NAMALWA (cell line): ENCODE results near the gene USP37.

ENCODE experiments used
- DNase-seq: peaks from one replicate; pipeline ENCODE4 v3.0.0-alpha.2; 2015; ENCODE audit warnings: low spot score

USP37 gene

GRCh38 chr2:218429911-218430692 lies 138.0 kb downstream of the USP37 start:
- no peak for DNase-seq

- no peak for DNase-seq
These were observed 139.1 kb downstream of the USP37 start for GRCh38 chr2:218428846-218429558.

DNA sequence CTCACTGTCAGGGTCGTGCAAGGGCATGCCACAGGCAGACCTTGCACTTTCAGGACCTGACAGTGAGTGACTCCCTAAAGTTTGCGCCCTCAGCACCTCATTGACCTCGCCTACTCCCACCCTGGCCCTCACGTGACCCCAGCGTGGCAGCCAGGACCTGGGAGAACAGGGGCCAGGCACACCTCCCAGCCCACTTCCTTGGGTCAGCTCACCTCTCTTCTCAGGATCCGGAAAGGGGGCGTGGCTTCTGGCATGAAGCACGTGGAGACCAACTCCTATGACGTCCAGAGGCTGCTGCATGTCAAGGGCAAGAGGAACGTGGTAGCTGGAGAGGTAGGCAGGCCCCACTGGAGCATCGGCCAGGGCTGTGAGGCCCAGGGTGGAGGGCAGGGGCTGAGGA lies 140.4 kb downstream of the USP37 start:
- DNase-seq = no peak

- DNase-seq = no peak
These were observed 142.6 kb downstream of the USP37 start for GRCh38 chr2:218425531-218425930.

DNA sequence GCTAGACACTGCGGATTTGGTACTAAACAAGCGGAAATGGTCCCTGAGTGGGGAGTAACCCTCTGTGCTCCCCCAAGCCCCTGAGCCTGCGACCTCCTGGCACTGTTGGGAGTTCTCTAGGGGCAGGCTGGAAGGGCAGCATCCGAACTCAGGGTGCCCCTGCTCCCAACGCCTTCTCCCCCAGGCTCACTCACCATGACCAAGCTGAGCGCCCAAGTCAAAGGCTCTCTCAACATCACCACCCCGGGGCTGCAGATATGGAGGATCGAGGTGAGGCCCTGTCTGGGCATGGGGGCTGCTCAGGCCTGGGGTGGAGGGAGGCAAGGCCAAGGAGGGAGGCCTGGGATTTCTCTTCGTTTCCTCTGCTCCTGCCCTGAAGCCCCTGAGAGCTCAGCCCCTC lies 144.6 kb downstream of the USP37 start:
- no peak for DNase-seq

- no peak for DNase-seq
These were observed 145.6 kb downstream of the USP37 start for GRCh38 chr2:218422403-218423086.

- no peak for DNase-seq
These were observed 147.1 kb downstream of the USP37 start for GRCh38 chr2:218421027-218421426.

GRCh38 chr2:218419630-218420216 lies 148.4 kb downstream of the USP37 start:
- no peak for DNase-seq

GRCh38 chr2:218418717-218419458 lies 149.3 kb downstream of the USP37 start, which contains the start of gene VIL1:
Gene VIL1, plus strand, starts transcription at chr2:218419123. Its CDS starts 4,656 bp downstream, at chr2:218423779.
- no peak for DNase-seq

DNA sequence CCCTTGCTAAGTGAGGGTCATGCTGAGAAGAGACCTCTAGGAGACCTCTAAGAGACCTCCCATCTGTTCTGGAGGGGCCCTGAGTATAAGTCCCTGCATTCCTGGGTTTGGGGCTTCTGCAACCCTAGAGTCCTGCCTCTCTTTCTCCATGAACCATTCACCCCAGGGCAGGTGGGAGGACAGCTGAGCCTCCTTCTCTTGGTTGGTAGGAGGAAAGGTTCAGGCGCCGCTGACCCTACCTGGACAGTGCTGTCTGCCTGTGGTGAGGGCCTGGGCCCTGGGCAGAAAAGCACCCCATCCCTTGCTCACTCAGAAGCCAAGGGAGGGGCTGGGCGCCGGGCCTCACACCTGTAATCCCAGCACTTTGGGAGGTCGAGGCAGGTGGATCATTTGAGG lies 149.8 kb downstream of the USP37 start:
- no peak for DNase-seq

GRCh38 chr2:218407717-218408116 lies 160.4 kb downstream of the USP37 start:
- no peak for DNase-seq

DNA sequence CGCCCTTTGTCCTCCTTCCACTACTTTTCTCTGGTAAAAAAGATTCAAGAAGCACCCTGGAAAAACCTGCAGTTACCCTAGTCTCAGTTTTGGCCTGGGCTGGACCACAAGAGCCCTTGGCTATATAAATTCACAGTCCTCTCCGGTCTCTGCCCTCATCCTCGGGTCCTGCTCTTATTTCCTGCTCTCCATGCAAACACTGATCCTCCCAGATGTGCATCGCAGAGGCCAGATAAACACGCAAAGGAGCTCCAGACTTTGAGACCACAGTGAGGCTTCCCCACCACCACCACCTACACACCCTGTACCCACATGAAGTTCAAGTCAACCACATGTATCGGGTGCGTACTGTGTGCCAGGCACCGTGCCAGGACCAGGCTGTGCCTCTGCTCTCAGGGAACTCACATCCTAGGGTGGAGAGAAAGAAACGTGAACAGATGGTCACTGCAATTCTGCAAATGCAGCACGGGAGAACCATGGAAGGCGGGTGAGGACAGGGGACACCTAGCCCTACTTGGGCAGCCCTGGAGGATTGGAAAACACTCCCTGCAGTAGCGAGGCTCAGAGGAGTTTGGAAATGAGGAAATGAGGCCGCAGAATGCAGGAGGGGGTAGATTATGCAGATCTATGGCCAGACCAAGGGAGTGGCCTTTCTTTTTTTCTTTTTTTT lies 161.1 kb downstream of the USP37 start:
- no peak for DNase-seq

GRCh38 chr2:218406209-218406948 lies 161.8 kb downstream of the USP37 start:
- DNase-seq = peak; percentile 91

DNA sequence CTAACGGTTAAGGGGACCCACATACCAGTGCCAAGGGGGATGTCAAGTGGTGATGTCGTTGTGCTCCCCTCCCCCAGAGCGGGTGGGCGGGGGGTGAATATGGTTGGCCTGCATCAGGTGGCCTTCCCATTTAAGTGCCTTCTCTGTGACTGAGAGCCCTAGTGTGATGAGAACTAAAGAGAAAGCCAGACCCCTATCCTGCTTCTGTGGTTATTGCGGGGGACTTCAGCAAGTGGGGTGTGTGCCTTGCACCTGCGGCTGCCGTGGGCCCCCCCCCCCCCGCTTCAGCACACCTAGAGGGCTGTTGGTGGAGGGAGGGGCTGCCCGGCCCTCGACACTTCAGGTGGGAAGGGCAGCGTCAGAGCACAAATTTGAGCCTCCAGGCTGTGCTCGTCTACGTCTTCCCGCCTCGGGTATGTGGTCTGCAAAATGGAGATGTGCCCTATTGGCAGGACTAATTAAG lies 162.4 kb downstream of the USP37 start:
- DNase-seq = peak; percentile 55

DNA sequence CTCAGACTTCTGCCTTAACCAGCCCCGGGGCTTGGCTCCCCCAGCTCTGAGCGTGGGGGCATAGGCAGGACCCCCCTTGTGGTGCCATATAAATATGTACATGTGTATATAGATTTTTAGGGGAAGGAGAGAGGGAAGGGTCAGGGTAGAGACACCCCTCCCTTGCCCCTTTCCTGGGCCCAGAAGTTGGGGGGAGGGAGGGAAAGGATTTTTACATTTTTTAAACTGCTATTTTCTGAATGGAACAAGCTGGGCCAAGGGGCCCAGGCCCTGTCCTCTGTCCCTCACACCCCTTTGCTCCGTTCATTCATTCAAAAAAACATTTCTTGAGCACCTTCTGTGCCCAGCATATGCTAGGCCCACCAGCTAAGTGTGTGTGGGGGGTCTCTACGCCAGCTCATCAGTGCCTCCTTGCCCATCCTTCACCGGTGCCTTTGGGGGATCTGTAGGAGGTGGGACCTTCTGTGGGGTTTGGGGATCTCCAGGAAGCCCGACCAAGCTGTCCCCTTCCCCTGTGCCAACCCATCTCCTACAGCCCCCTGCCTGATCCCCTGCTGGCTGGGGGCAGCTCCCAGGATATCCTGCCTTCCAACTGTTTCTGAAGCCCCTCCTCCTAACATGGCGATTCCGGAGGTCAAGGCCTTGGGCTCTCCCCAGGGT lies 162.9 kb downstream of the USP37 start:
- DNase-seq = peak; percentile 41

DNA sequence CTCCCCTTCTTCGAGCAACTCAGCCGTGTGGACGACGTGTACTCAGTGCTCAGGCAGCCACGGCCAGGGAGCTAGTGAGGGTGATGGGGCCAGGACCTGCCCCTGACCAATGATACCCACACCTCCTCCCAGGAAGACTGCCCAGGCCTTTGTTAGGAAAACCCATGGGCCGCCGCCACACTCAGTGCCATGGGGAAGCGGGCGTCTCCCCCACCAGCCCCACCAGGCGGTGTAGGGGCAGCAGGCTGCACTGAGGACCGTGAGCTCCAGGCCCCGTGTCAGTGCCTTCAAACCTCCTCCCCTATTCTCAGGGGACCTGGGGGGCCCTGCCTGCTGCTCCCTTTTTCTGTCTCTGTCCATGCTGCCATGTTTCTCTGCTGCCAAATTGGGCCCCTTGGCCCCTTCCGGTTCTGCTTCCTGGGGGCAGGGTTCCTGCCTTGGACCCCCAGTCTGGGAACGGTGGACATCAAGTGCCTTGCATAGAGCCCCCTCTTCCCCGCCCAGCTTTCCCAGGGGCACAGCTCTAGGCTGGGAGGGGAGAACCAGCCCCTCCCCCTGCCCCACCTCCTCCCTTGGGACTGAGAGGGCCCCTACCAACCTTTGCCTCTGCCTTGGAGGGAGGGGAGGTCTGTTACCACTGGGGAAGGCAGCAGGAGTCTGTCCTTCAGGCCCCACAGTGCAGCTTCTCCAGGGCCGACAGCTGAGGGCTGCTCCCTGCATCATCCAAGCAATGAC lies 163.6 kb downstream of the USP37 start:
- DNase-seq = peak; percentile 51

DNA sequence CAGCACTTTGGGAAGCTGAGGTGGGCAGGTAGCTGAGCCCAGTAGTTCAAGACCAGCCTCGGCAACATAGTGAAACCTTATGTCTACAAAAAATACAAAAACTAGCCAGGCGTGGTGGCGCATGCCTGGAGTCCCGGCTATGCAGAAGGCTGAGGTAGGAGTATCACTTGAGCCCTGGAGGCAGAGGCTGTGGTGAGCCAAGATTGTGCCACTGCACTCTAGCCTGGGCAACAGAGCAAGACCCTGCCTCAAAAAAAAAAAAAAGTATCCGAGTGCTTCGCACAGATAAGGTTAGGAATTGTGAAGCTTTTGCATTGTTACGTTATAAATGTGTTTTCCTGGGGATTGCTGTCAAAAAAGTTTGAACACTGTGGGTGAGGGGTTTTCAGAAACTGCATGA lies 164.3 kb downstream of the USP37 start:
- no peak for DNase-seq

- no peak for DNase-seq
These were observed 165.2 kb downstream of the USP37 start for GRCh38 chr2:218402911-218403411.

DNA sequence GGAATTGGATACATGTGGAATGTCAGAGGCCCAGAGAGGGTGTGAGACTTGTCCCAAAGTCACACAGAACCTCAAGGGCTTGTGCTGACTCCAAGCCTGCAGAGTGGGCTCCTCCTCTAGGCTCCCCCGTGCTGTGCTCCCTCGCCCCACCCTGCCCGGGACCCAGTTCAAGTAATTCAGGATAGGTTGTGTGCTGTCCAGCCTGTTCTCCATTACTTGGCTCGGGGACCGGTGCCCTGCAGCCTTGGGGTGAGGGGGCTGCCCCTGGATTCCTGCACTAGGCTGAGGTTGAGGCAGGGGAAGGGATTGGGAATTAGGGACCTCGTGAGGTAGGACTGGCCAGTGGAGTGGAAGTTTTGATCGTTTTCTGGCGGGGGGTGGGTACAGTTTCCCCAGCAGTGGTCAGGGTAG lies 165.7 kb downstream of the USP37 start:
- no peak for DNase-seq
